ENCODE measurements around the gene FAM120A.

GRCh38 chr9:93436655-93437407 is 14.7 kb upstream of the FAM120A start:
- TF ChIP-seq, protein P1, sequence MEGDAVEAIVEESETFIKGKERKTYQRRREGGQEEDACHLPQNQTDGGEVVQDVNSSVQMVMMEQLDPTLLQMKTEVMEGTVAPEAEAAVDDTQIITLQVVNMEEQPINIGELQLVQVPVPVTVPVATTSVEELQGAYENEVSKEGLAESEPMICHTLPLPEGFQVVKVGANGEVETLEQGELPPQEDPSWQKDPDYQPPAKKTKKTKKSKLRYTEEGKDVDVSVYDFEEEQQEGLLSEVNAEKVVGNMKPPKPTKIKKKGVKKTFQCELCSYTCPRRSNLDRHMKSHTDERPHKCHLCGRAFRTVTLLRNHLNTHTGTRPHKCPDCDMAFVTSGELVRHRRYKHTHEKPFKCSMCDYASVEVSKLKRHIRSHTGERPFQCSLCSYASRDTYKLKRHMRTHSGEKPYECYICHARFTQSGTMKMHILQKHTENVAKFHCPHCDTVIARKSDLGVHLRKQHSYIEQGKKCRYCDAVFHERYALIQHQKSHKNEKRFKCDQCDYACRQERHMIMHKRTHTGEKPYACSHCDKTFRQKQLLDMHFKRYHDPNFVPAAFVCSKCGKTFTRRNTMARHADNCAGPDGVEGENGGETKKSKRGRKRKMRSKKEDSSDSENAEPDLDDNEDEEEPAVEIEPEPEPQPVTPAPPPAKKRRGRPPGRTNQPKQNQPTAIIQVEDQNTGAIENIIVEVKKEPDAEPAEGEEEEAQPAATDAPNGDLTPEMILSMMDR (IDR thresholded peaks at IDR 0.05) = no peak
- TF ChIP-seq POLR2A (IDR thresholded peaks at IDR 0.05) (no peak), POLR2AphosphoS5 (IDR thresholded peaks at IDR 0.05) (no peak), EP300 (IDR thresholded peaks at IDR 0.05) (no peak)

Data from upper lobe of left lung (tissue), 4 donors.